Prostate gland (tissue), 2 donors: ENCODE data around the gene CHRNE. TPM values are rescaled to one million over a fixed set of nuclear protein-coding genes. Genes with fewer than 3 reads are reported as not detected.

Experiments used
- DNase-seq: peaks from one replicate; pipeline ENCODE4 v3.0.0-alpha.2; 2019; ENCODE audit warnings: low spot score
- H3K27ac ChIP-seq, 2 donors: fragments of 200-600 bp; sonication (generic); 2 replicates each; pipeline ENCODE4 v1.5.1; 2017 to 2019
- H3K27me3 ChIP-seq: fragments of 200-600 bp; sonication (generic); replicated peaks from 2 replicates; pipeline ENCODE4 v1.5.1; 2019; ENCODE audit not compliant: insufficient read depth
- H3K36me3 ChIP-seq, 2 donors: fragments of 200-600 bp; sonication (generic); 1 replicate in 1 of 2; 2 replicates in 1 of 2; pipeline versions ENCODE4 v1.5.1 to v1.8.1; 2017 to 2019
- H3K4me1 ChIP-seq: fragments of 200-600 bp; sonication (generic); replicated peaks from 2 replicates; pipeline ENCODE4 v1.5.1; 2019
- H3K4me3 ChIP-seq, 2 donors: fragments of 200-600 bp; sonication (generic); 2 replicates each; pipeline ENCODE4 v1.5.1; 2017 to 2019
- H3K9me3 ChIP-seq: fragments of 200-600 bp; sonication (generic); 2 replicates; pipeline ENCODE4 v1.5.1; 2017
- CTCF ChIP-seq, 4 experiments: fragments of 200-600 bp in 2 of 4; fragments of 450-650 bp in 2 of 4; sonication (generic) in 2 of 4; IDR thresholded peaks; 1 replicate in 3 of 4; 2 replicates in 1 of 4; pipeline ENCODE4 v1.5.1; 2016 to 2019; ENCODE audit warnings: antibody characterized with exemption in 4 of 4, mild to moderate bottlenecking in 2 of 4, moderate library complexity in 2 of 4
- POLR2A ChIP-seq: fragments of 450-650 bp; IDR thresholded peaks from one replicate; pipeline ENCODE4 v1.6.1; 2016; ENCODE audit warnings: antibody characterized with exemption, mild to moderate bottlenecking
- POLR2AphosphoS5 ChIP-seq: sonication (generic); formaldehyde crosslinking; IDR thresholded peaks from one replicate; pipeline ENCODE4 v1.6.1; 2017; ENCODE audit warnings: antibody characterized with exemption
- WGBS: methylation state at CpG from one replicate; pipeline ENCODE4 v1.1.5; 2018; 5-methylcytosine and 5-hydroxymethylcytosine counted together
- intact Hi-C: fragments of 100-400 bp; cut with DNase I; formaldehyde crosslinking; loops from one replicate; pipeline ENCODE4 v1.14.2; 2022
- total RNA-seq, 2 donors: library from RNA; depleted of rRNA; stranded (reverse); fragments of >200 nt; gene quantifications; one replicate each; pipeline ENCODE4 v1.1.0, GENCODE V29; 2016

CHRNE gene
- total RNA-seq, 2 donors from 2014 or later = 0.64 to 1.0 TPM

- Histone ChIP-seq H3K4me1 (peaks cover 20% of the 10 kb centered on the region), H3K9me3 (no peaks in the 10 kb centered on the region), H3K36me3 (peaks cover 0 to 5% of the 10 kb centered on the region in 2 donors), H3K4me3 (no peak overlapping the region), H3K27me3 (no peaks in the 10 kb centered on the region), H3K27ac (no peak overlapping the region)
- TF ChIP-seq POLR2A = no peak
- TF ChIP-seq CTCF (IDR thresholded peaks at IDR 0.05) = no peak
- no peak for TF ChIP-seq POLR2AphosphoS5
- intact Hi-C loops = no loop called here
- 32% methylated on average over 3 of the region's 3 CpGs for WGBS
- DNase-seq = no peak
These were observed 41.3 kb upstream of the CHRNE start for GRCh38 chr17:4944163-4944553.

GRCh38 chr17:4942760-4943508, 40.0 kb upstream of the CHRNE start:
- Histone ChIP-seq H3K4me1 (peaks cover 27% of the 10 kb centered on the region), H3K36me3 (peaks cover 0 to 5% of the 10 kb centered on the region in 2 donors), H3K27me3 (no peaks in the 10 kb centered on the region), H3K27ac (no peak overlapping the region), H3K9me3 (no peaks in the 10 kb centered on the region), H3K4me3 (no peak overlapping the region)
- TF ChIP-seq POLR2AphosphoS5 (no peak), POLR2A (no peak), CTCF (IDR thresholded peaks at IDR 0.05) (no peak)
- 72% methylated on average over 13 of the region's 13 CpGs for WGBS
- intact Hi-C loops = no loop called here
- DNase-seq = no peak

- no peak for DNase-seq
- intact Hi-C loops = no loop called here
- Histone ChIP-seq H3K27ac (peak overlapping the region; percentile 85 to 95), H3K9me3 (no peaks in the 10 kb centered on the region), H3K4me1 (peaks cover 22% of the 10 kb centered on the region), H3K36me3 (peaks cover 0 to 10% of the 10 kb centered on the region in 2 donors), H3K4me3 (peak overlapping the region; percentile 75 to 82), H3K27me3 (no peaks in the 10 kb centered on the region)
- 53% methylated on average over 4 of the region's 4 CpGs for WGBS
- TF ChIP-seq POLR2AphosphoS5 (no peak), CTCF (IDR thresholded peaks at IDR 0.05) (no peak), POLR2A (no peak)
These were observed 38.4 kb upstream of the CHRNE start for GRCh38 chr17:4941319-4941610.

- intact Hi-C loops = no loop called here
- H3K4me3 ChIP-seq = peak overlapping the region; percentile 75 to 82
- under 1% methylated on average over 29 of the region's 29 CpGs for WGBS
- no peaks in the 10 kb centered on the region for H3K9me3 ChIP-seq
- H3K27ac ChIP-seq = peak overlapping the region; percentile 85 to 95
- peak; percentile 84 for DNase-seq
- no peak for TF ChIP-seq CTCF (IDR thresholded peaks at IDR 0.05)
- no peak for TF ChIP-seq POLR2AphosphoS5
- no peak for TF ChIP-seq POLR2A
- peaks cover 17% of the 10 kb centered on the region for H3K4me1 ChIP-seq
- H3K27me3 ChIP-seq = no peaks in the 10 kb centered on the region
- H3K36me3 ChIP-seq = peaks cover 0 to 10% of the 10 kb centered on the region in 2 donors
These were observed 37.8 kb upstream of the CHRNE start for GRCh38 chr17:4940555-4941318.
